HEK293T (cell line): ENCODE measurements around the gene PPP1R3G.

Experiments
- ELF4 ChIP-seq: fragments of 450-650 bp; IDR thresholded peaks from 2 replicates; pipeline ENCODE4 v1.6.1; 2017; ENCODE audit warnings: antibody characterized with exemption
- FOXM1 ChIP-seq: fragments of 450-650 bp; IDR thresholded peaks from 2 replicates; pipeline ENCODE4 v1.6.1; 2017; ENCODE audit warnings: mild to moderate bottlenecking, borderline replicate concordance
- HDGF ChIP-seq: fragments of 450-650 bp; IDR thresholded peaks from 2 replicates; pipeline ENCODE4 v1.6.1; 2017; ENCODE audit warnings: antibody characterized with exemption, borderline replicate concordance
- LEF1 ChIP-seq: fragments of 450-650 bp; IDR thresholded peaks from 2 replicates; pipeline ENCODE4 v1.6.1; 2017; ENCODE audit warnings: mild to moderate bottlenecking, borderline replicate concordance
- SP1 ChIP-seq: fragments of 450-650 bp; IDR thresholded peaks from 2 replicates; pipeline ENCODE4 v1.6.1; 2017
- SUZ12 ChIP-seq: fragments of 450-650 bp; IDR thresholded peaks from 2 replicates; pipeline ENCODE4 v1.6.1; 2016; ENCODE audit warnings: mild to moderate bottlenecking
- TF ChIP-seq, protein P1 (sequence below): fragments of 450-650 bp; IDR thresholded peaks from 2 replicates; pipeline ENCODE4 v1.6.1; 2016

DNA sequence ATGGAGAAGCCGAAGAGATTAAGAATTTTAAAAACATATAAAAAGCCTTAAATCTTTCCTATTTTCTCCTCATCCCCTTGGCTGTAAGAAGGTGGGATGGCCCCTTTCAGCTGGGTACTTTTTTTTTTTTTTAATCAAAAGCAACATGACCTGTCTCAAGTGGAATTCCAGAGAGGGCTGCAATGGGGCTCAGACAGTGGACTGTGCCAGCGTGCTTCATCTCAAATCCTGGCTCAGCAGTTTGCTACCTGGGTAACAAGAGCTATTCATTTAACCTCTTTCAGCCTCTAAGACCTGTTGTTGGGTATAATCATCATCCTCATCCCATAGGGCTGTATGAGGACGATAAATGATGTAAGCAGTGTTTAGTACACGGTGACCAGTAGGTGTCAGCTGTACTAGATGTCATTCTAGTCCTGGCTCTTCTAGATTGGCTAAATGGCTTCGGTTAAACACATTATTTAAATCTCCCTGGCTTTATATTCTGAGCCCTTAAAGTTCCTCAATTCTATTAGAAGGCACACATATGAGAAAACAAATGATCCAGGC lies 6.9 kb upstream of the PPP1R3G start:
- TF ChIP-seq, protein P1, sequence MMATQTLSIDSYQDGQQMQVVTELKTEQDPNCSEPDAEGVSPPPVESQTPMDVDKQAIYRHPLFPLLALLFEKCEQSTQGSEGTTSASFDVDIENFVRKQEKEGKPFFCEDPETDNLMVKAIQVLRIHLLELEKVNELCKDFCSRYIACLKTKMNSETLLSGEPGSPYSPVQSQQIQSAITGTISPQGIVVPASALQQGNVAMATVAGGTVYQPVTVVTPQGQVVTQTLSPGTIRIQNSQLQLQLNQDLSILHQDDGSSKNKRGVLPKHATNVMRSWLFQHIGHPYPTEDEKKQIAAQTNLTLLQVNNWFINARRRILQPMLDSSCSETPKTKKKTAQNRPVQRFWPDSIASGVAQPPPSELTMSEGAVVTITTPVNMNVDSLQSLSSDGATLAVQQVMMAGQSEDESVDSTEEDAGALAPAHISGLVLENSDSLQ: no peak
- TF ChIP-seq HDGF (no peak), SUZ12 (no peak), FOXM1 (no peak), SP1 (no peak), LEF1 (no peak), ELF4 (no peak)
